Measurements from ENCODE around the gene PPP1R1B.

PPP1R1B gene

DNA sequence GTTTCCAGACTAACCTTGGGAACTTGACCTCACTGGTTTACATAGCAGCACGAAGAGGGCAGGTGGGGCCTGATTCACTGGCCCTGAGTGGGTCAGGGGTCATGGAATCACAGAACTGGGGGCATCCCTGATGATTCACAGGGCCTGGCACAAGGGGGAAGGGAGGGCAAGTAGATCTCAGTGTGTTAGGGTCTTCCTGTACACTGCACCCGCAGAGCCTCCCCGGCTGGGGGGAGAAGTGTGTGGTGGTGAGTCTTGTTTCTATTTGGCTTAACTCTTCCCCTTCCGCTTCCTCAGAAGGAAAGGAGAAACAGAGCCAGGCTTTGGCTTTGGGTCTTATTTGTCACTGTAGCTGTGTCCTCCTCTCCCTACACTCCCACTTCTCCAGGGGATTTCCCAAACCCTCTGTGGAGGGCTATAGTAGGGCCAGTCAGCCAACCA is 13.9 kb downstream of the PPP1R1B start:
- H3K79me2 ChIP-seq (ENCODE audit: insufficient read depth, low read length): peaks cover 84% of the 10 kb centered on the region
- H3K36me3 ChIP-seq (ENCODE audit: insufficient read depth, low read length): no peaks in the 10 kb centered on the region
- no peak overlapping the region for H2AFZ ChIP-seq (ENCODE audit: low read length)
- H3K9me2 ChIP-seq (replicated peaks; ENCODE audit: low read depth, low read length): no peaks in the 10 kb centered on the region
- no peak for TF ChIP-seq EZH2phosphoT487 (IDR thresholded peaks at IDR 0.05; ENCODE audit: borderline replicate concordance)
- TF ChIP-seq, protein P1, sequence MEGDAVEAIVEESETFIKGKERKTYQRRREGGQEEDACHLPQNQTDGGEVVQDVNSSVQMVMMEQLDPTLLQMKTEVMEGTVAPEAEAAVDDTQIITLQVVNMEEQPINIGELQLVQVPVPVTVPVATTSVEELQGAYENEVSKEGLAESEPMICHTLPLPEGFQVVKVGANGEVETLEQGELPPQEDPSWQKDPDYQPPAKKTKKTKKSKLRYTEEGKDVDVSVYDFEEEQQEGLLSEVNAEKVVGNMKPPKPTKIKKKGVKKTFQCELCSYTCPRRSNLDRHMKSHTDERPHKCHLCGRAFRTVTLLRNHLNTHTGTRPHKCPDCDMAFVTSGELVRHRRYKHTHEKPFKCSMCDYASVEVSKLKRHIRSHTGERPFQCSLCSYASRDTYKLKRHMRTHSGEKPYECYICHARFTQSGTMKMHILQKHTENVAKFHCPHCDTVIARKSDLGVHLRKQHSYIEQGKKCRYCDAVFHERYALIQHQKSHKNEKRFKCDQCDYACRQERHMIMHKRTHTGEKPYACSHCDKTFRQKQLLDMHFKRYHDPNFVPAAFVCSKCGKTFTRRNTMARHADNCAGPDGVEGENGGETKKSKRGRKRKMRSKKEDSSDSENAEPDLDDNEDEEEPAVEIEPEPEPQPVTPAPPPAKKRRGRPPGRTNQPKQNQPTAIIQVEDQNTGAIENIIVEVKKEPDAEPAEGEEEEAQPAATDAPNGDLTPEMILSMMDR (conservative IDR thresholded peaks at IDR 0.05; ENCODE audit: low read length): no peak
- peak overlapping the region; percentile 85 for H3K9ac ChIP-seq (ENCODE audit: low read depth, low read length, poor library complexity, severe bottlenecking)
- no peaks in the 10 kb centered on the region for H3K27me3 ChIP-seq (ENCODE audit: insufficient read depth, low read length, poor library complexity, severe bottlenecking)
- H3K4me1 ChIP-seq (ENCODE audit: insufficient read depth, low read length, poor library complexity, severe bottlenecking): peaks cover 62% of the 10 kb centered on the region
- peak overlapping the region; percentile 95 for H3K4me2 ChIP-seq (ENCODE audit: low read depth, low read length, poor library complexity, severe bottlenecking)
- no peak overlapping the region for H3K4me3 ChIP-seq (ENCODE audit: low read length, poor library complexity, severe bottlenecking)
- no peaks in the 10 kb centered on the region for H3F3A ChIP-seq (ENCODE audit: low read depth)
- H3K9me3 ChIP-seq (ENCODE audit: insufficient read depth, low read depth, low read length): no peaks in the 10 kb centered on the region
- H4K20me1 ChIP-seq (ENCODE audit: insufficient read depth, low read length, poor library complexity, severe bottlenecking): peaks cover 30% of the 10 kb centered on the region

GRCh38 chr17:39641097-39641496 is 14.3 kb downstream of the PPP1R1B start:
- H2AFZ ChIP-seq (ENCODE audit: low read length): no peak overlapping the region
- TF ChIP-seq, protein P1 (conservative IDR thresholded peaks at IDR 0.05; ENCODE audit: low read length): no peak
- no peak for TF ChIP-seq EZH2phosphoT487 (IDR thresholded peaks at IDR 0.05; ENCODE audit: borderline replicate concordance)
- H3K9ac ChIP-seq (ENCODE audit: low read depth, low read length, poor library complexity, severe bottlenecking): peak overlapping the region; percentile 45
- no peaks in the 10 kb centered on the region for H3K9me2 ChIP-seq (replicated peaks; ENCODE audit: low read depth, low read length)
- peaks cover 85% of the 10 kb centered on the region for H3K79me2 ChIP-seq (ENCODE audit: insufficient read depth, low read length)
- H3K36me3 ChIP-seq (ENCODE audit: insufficient read depth, low read length): no peaks in the 10 kb centered on the region
- no peaks in the 10 kb centered on the region for H3K27me3 ChIP-seq (ENCODE audit: insufficient read depth, low read length, poor library complexity, severe bottlenecking)
- peaks cover 30% of the 10 kb centered on the region for H4K20me1 ChIP-seq (ENCODE audit: insufficient read depth, low read length, poor library complexity, severe bottlenecking)
- H3K9me3 ChIP-seq (ENCODE audit: insufficient read depth, low read depth, low read length): no peaks in the 10 kb centered on the region
- H3K4me1 ChIP-seq (ENCODE audit: insufficient read depth, low read length, poor library complexity, severe bottlenecking): peaks cover 57% of the 10 kb centered on the region
- no peaks in the 10 kb centered on the region for H3F3A ChIP-seq (ENCODE audit: low read depth)
- H3K4me3 ChIP-seq (ENCODE audit: low read length, poor library complexity, severe bottlenecking): no peak overlapping the region
- H3K4me2 ChIP-seq (ENCODE audit: low read depth, low read length, poor library complexity, severe bottlenecking): peak overlapping the region; percentile 95

- Histone ChIP-seq H3K4me3 (ENCODE audit: low read length, poor library complexity, severe bottlenecking) (no peak overlapping the region), H3F3A (ENCODE audit: low read depth) (no peaks in the 10 kb centered on the region), H3K79me2 (ENCODE audit: insufficient read depth, low read length) (peaks cover 91% of the 10 kb centered on the region), H3K27me3 (ENCODE audit: insufficient read depth, low read length, poor library complexity, severe bottlenecking) (no peaks in the 10 kb centered on the region), H3K4me1 (ENCODE audit: insufficient read depth, low read length, poor library complexity, severe bottlenecking) (peaks cover 50% of the 10 kb centered on the region), H3K9me2 (replicated peaks; ENCODE audit: low read depth, low read length) (no peaks in the 10 kb centered on the region), H3K4me2 (ENCODE audit: low read depth, low read length, poor library complexity, severe bottlenecking) (peak overlapping the region; percentile 95), H3K9ac (ENCODE audit: low read depth, low read length, poor library complexity, severe bottlenecking) (no peak overlapping the region), H3K9me3 (ENCODE audit: insufficient read depth, low read depth, low read length) (no peaks in the 10 kb centered on the region), H3K36me3 (ENCODE audit: insufficient read depth, low read length) (no peaks in the 10 kb centered on the region), H2AFZ (ENCODE audit: low read length) (no peak overlapping the region), H4K20me1 (ENCODE audit: insufficient read depth, low read length, poor library complexity, severe bottlenecking) (peaks cover 30% of the 10 kb centered on the region)
- TF ChIP-seq EZH2phosphoT487 (IDR thresholded peaks at IDR 0.05; ENCODE audit: borderline replicate concordance): no peak
Measured at GRCh38 chr17:39641883-39642282, 15.1 kb downstream of the PPP1R1B start.

Data from Loucy (cell line).